ENCODE data around the gene ANKS3. TPM values are rescaled to one million over a fixed set of nuclear protein-coding genes. Genes with fewer than 3 reads are reported as not detected.

Gene ANKS3
- total and polyA plus RNA-seq, 10 of the 15 experiments (the other 5 are each of a cell fraction or from before 2014, with no cell fraction given): 0.29 to 14.2 (median 8.5) TPM

DNA sequence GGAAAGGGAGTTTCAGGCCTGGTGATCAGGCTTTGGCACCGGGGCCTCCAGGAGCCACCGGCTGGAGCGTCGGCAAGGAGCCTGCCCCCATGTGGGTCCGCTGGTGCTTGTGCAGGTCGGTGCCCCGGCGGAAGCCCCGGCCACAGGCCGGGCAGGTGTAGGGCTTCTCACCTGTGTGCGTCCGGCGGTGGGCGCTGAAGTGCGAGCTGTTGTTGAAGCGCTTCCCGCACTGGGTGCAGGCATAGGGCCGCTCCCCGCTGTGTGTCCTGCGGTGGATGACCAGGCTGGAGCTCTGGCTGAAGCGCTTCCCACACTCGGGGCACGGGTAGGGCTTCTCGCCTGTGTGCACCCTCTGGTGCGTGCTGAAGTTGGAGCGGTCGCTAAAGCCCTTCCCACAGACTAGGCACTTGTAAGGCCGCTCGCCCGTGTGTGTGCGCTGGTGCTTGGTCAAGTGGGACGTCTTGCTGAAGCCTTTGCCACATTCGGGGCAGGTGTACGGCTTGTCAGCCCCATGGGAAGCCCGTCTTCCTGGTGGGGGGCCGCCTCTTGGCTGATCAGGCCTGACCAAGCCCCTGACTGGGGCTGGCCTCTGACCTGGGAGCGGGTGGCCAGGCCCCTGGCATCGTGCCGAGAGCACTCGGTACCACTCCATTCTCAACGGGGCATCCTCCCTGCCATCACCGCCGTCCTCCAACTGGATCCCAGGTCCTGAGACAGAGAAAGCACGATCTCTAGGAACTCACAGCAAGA lies 18.5 kb upstream of the ANKS3 start:
- intact Hi-C loops (cut with micrococcal nuclease; ENCODE audit: unreplicated experiment): no loop called here
- FAIRE-seq: no peak
- TF ChIP-seq, protein P1, sequence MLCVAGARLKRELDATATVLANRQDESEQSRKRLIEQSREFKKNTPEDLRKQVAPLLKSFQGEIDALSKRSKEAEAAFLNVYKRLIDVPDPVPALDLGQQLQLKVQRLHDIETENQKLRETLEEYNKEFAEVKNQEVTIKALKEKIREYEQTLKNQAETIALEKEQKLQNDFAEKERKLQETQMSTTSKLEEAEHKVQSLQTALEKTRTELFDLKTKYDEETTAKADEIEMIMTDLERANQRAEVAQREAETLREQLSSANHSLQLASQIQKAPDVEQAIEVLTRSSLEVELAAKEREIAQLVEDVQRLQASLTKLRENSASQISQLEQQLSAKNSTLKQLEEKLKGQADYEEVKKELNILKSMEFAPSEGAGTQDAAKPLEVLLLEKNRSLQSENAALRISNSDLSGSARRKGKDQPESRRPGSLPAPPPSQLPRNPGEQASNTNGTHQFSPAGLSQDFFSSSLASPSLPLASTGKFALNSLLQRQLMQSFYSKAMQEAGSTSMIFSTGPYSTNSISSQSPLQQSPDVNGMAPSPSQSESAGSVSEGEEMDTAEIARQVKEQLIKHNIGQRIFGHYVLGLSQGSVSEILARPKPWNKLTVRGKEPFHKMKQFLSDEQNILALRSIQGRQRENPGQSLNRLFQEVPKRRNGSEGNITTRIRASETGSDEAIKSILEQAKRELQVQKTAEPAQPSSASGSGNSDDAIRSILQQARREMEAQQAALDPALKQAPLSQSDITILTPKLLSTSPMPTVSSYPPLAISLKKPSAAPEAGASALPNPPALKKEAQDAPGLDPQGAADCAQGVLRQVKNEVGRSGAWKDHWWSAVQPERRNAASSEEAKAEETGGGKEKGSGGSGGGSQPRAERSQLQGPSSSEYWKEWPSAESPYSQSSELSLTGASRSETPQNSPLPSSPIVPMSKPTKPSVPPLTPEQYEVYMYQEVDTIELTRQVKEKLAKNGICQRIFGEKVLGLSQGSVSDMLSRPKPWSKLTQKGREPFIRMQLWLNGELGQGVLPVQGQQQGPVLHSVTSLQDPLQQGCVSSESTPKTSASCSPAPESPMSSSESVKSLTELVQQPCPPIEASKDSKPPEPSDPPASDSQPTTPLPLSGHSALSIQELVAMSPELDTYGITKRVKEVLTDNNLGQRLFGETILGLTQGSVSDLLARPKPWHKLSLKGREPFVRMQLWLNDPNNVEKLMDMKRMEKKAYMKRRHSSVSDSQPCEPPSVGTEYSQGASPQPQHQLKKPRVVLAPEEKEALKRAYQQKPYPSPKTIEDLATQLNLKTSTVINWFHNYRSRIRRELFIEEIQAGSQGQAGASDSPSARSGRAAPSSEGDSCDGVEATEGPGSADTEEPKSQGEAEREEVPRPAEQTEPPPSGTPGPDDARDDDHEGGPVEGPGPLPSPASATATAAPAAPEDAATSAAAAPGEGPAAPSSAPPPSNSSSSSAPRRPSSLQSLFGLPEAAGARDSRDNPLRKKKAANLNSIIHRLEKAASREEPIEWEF (IDR thresholded peaks at IDR 0.05; ENCODE audit: insufficient replicate concordance, low read depth, low read length): no peak
- TF ChIP-seq HCFC1 (IDR thresholded peaks at IDR 0.05; ENCODE audit: low read length): no peak
- TF ChIP-seq, protein P2, sequence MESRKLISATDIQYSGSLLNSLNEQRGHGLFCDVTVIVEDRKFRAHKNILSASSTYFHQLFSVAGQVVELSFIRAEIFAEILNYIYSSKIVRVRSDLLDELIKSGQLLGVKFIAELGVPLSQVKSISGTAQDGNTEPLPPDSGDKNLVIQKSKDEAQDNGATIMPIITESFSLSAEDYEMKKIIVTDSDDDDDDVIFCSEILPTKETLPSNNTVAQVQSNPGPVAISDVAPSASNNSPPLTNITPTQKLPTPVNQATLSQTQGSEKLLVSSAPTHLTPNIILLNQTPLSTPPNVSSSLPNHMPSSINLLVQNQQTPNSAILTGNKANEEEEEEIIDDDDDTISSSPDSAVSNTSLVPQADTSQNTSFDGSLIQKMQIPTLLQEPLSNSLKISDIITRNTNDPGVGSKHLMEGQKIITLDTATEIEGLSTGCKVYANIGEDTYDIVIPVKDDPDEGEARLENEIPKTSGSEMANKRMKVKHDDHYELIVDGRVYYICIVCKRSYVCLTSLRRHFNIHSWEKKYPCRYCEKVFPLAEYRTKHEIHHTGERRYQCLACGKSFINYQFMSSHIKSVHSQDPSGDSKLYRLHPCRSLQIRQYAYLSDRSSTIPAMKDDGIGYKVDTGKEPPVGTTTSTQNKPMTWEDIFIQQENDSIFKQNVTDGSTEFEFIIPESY (IDR thresholded peaks at IDR 0.05): no peak
- TF ChIP-seq, protein P3, sequence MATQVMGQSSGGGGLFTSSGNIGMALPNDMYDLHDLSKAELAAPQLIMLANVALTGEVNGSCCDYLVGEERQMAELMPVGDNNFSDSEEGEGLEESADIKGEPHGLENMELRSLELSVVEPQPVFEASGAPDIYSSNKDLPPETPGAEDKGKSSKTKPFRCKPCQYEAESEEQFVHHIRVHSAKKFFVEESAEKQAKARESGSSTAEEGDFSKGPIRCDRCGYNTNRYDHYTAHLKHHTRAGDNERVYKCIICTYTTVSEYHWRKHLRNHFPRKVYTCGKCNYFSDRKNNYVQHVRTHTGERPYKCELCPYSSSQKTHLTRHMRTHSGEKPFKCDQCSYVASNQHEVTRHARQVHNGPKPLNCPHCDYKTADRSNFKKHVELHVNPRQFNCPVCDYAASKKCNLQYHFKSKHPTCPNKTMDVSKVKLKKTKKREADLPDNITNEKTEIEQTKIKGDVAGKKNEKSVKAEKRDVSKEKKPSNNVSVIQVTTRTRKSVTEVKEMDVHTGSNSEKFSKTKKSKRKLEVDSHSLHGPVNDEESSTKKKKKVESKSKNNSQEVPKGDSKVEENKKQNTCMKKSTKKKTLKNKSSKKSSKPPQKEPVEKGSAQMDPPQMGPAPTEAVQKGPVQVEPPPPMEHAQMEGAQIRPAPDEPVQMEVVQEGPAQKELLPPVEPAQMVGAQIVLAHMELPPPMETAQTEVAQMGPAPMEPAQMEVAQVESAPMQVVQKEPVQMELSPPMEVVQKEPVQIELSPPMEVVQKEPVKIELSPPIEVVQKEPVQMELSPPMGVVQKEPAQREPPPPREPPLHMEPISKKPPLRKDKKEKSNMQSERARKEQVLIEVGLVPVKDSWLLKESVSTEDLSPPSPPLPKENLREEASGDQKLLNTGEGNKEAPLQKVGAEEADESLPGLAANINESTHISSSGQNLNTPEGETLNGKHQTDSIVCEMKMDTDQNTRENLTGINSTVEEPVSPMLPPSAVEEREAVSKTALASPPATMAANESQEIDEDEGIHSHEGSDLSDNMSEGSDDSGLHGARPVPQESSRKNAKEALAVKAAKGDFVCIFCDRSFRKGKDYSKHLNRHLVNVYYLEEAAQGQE (IDR thresholded peaks at IDR 0.05; ENCODE audit: low read depth, low read length): no peak
- TF ChIP-seq PML (IDR thresholded peaks at IDR 0.05; ENCODE audit: low read length): no peak
- TF ChIP-seq CBX3 (IDR thresholded peaks at IDR 0.05; ENCODE audit: borderline replicate concordance, low read depth): no peak
- TF ChIP-seq IKZF2 (IDR thresholded peaks at IDR 0.05): no peak
- no peak for TF ChIP-seq CBX5 (IDR thresholded peaks at IDR 0.05; ENCODE audit: low read depth)
- no peak for TF ChIP-seq CEBPB (IDR thresholded peaks at IDR 0.05; ENCODE audit: borderline replicate concordance in 1 of 2, low read depth in 2 of 2, low read length in 2 of 2)
- no peak for TF ChIP-seq SREBF2 (IDR thresholded peaks at IDR 0.05; ENCODE audit: low read length)
- no peak for TF ChIP-seq SMARCA5 (IDR thresholded peaks at IDR 0.05)
- TF ChIP-seq EGR1 (IDR thresholded peaks at IDR 0.05; ENCODE audit: borderline replicate concordance in 1 of 2, low read depth in 2 of 2, low read length in 2 of 2): no peak
- no peak for TF ChIP-seq TCF7 (IDR thresholded peaks at IDR 0.05; ENCODE audit: borderline replicate concordance)
- no peak for TF ChIP-seq SP1 (IDR thresholded peaks at IDR 0.05; ENCODE audit: low read depth, low read length)

More for the DNA sequence above, 18.5 kb upstream of the ANKS3 start:
- no peak for DNase-seq (ENCODE audit: low read depth, low spot score)
- CTCF ChIA-PET: no interaction called here
- no peak overlapping the region for H3K4me2 ChIP-seq (ENCODE audit: control insufficient read depth, insufficient read depth)
- no peaks in the 10 kb centered on the region for H4K20me1 ChIP-seq (ENCODE audit: control insufficient read depth, insufficient read depth)
- H3K36me3 ChIP-seq (ENCODE audit: control insufficient read depth in 2 of 2, insufficient read depth in 2 of 2, low read length in 1 of 2): peaks cover 8 to 17% of the 10 kb centered on the region in 2 experiments
- no peak overlapping the region for H3K27ac ChIP-seq (ENCODE audit: control insufficient read depth, insufficient read depth)
- in situ Hi-C loops (cut with MboI): no loop called here
- ATAC-seq: no peak
- no peak overlapping the region for H3K9ac ChIP-seq (ENCODE audit: control insufficient read depth, insufficient read depth, low read length)
- peaks cover 4% of the 10 kb centered on the region; the same call in 1 of the 3 replicates for H3K9me3 ChIP-seq (replicated peaks; ENCODE audit: control insufficient read depth, insufficient read depth, low read length)
- H3K4me1 ChIP-seq (ENCODE audit: control insufficient read depth, insufficient read depth, low read length): peaks cover 12% of the 10 kb centered on the region
- H3K4me3 ChIP-seq: no peak overlapping the region
- POLR2A ChIA-PET: no interaction called here
- H3K27me3 ChIP-seq (replicated peaks in 1 of 2; ENCODE audit: control insufficient read depth in 2 of 2, insufficient read depth in 2 of 2, low read length in 1 of 2): no peaks in the 10 kb centered on the region
- RAD21 ChIA-PET (ENCODE audit: unreplicated experiment): no interaction called here
- 87% methylated on average over 42 of the region's 44 CpGs for WGBS (ENCODE audit: insufficient coverage, insufficient replicate concordance, low lambda C conversion rate, missing lambda C conversion rate)
- no TSS peak for BruUV-seq (replicated peaks)
- H3K79me2 ChIP-seq (ENCODE audit: control insufficient read depth, insufficient read depth, low read length): no peaks in the 10 kb centered on the region
- H2AFZ ChIP-seq (ENCODE audit: control insufficient read depth, low read depth, low read length): no peak overlapping the region
- SMC1A ChIA-PET (ENCODE audit: uncharacterized antibody, unreplicated experiment): no interaction called here
